Gastrocnemius medialis (tissue), 4 donors: ENCODE results near the gene AATK. TPM values are rescaled to one million over a fixed set of nuclear protein-coding genes. Genes with fewer than 3 reads are reported as not detected.
A peak's percentile ranks its signal among the peaks of the same experiment; 100 is the strongest.

Experiments
- ATAC-seq, 2 donors: fragments of 150-250 bp; one replicate each; pipeline ENCODE4 v1.9.1; 2016
- DNase-seq, 2 donors: peaks; one replicate each; pipeline ENCODE4 v3.0.0-alpha.2; 2019
- H3K27ac ChIP-seq, 4 donors: fragments of 200-600 bp; sonication (generic); 1 replicate in 1 of 4; 2 replicates in 3 of 4; pipeline ENCODE4 v1.5.1; 2016 to 2018; ENCODE audit warnings: mild to moderate bottlenecking in 2 of 4, moderate library complexity in 1 of 4
- H3K27me3 ChIP-seq, 3 donors: fragments of 200-600 bp; sonication (generic) in 2 of 3; 1 replicate in 1 of 3; 2 replicates in 2 of 3; pipeline versions ENCODE4 v1.5.1 to v1.6.0; 2016 to 2019; ENCODE audit warnings: mild to moderate bottlenecking in 1 of 3, moderate library complexity in 1 of 3
- H3K36me3 ChIP-seq, 2 donors: fragments of 200-600 bp; sonication (generic) in 1 of 2; one replicate each; pipeline ENCODE4 v1.5.1; 2017 to 2018
- H3K4me1 ChIP-seq, 2 donors: fragments of 200-600 bp; sonication (generic) in 1 of 2; one replicate each; pipeline ENCODE4 v1.5.1; 2016 to 2017; ENCODE audit warnings: mild to moderate bottlenecking in 2 of 2
- H3K4me3 ChIP-seq, 4 donors: fragments of 200-600 bp; sonication (generic) in 3 of 4; 1 replicate in 1 of 4; 2 replicates in 3 of 4; pipeline ENCODE4 v1.5.1; 2016 to 2019; ENCODE audit warnings: mild to moderate bottlenecking in 2 of 4
- H3K9me3 ChIP-seq, 3 donors: fragments of 200-600 bp; sonication (generic) in 2 of 3; 1 replicate in 1 of 3; 2 replicates in 2 of 3; pipeline ENCODE4 v1.5.1; 2016 to 2019
- POLR2A ChIP-seq, 2 donors: fragments of 450-650 bp; IDR thresholded peaks; one replicate each; pipeline ENCODE4 v1.6.1; 2017; ENCODE audit warnings: antibody characterized with exemption in 2 of 2, mild to moderate bottlenecking in 2 of 2, moderate library complexity in 2 of 2
- in situ Hi-C, 4 donors: fragments of 200-750 bp; cut with MboI; loops; one replicate each; pipeline versions ENCODE4 v1.15.0 to v1.8.0; 2017; ENCODE audit warnings: low sequenced_read_pairs in 4 of 4
- intact Hi-C: fragments of 100-400 bp; cut with DNase I; formaldehyde crosslinking; loops from one replicate; pipeline ENCODE4 v1.15.1; 2023; ENCODE audit warnings: low total_unique reads
- total RNA-seq, 4 donors: library from RNA; depleted of rRNA; stranded (reverse); fragments of >200 nt; gene quantifications; one replicate each; pipeline versions ENCODE4 v1.1.0 to v1.2.3, GENCODE V29; 2016
- TF ChIP-seq, protein P1 (sequence below), 5 experiments: fragments of 450-650 bp in 3 of 5; fragments of 200-600 bp in 2 of 5; sonication (generic) in 2 of 5; IDR thresholded peaks in 4 of 5; conservative IDR thresholded peaks in 1 of 5; 1 replicate in 4 of 5; 2 replicates in 1 of 5; pipeline ENCODE4 v1.5.1; 2016 to 2019; ENCODE audit warnings: antibody characterized with exemption in 5 of 5, mild to moderate bottlenecking in 3 of 5, moderate library complexity in 3 of 5

Gene AATK
- total RNA-seq, 4 donors from 2014 or later: 0.10 to 1.3 (median 0.80) TPM

DNA sequence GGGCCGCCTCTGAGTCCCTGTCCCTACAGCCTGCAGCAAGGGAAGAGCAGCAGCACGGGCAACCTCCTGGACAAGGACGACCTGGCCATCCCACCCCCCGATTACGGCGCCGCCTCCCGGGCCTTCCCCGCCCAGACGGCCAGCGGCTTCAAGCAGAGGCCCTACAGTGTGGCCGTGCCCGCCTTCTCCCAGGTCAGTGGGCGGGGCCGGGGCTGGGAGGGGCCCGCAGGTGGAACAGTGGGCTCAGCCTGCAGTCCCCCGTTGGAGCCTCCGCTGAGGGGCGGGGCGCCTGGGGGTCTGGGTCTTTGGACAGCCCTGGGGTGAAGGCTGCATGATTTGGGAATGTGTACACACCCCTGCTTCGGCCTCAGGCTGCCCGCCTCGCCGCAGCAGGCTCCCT is 59.3 kb downstream of the AATK start:
- in situ Hi-C loops: no loop called here
- intact Hi-C loops: no loop called here
- no peak for DNase-seq
- H3K4me3 ChIP-seq: no peak overlapping the region
- no peaks in the 10 kb centered on the region for H3K27me3 ChIP-seq
- no peaks in the 10 kb centered on the region for H3K4me1 ChIP-seq
- no peaks in the 10 kb centered on the region for H3K36me3 ChIP-seq
- no peak overlapping the region for H3K27ac ChIP-seq
- TF ChIP-seq, protein P1, sequence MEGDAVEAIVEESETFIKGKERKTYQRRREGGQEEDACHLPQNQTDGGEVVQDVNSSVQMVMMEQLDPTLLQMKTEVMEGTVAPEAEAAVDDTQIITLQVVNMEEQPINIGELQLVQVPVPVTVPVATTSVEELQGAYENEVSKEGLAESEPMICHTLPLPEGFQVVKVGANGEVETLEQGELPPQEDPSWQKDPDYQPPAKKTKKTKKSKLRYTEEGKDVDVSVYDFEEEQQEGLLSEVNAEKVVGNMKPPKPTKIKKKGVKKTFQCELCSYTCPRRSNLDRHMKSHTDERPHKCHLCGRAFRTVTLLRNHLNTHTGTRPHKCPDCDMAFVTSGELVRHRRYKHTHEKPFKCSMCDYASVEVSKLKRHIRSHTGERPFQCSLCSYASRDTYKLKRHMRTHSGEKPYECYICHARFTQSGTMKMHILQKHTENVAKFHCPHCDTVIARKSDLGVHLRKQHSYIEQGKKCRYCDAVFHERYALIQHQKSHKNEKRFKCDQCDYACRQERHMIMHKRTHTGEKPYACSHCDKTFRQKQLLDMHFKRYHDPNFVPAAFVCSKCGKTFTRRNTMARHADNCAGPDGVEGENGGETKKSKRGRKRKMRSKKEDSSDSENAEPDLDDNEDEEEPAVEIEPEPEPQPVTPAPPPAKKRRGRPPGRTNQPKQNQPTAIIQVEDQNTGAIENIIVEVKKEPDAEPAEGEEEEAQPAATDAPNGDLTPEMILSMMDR (IDR thresholded peaks at IDR 0.05 in 4 of 5, conservative IDR thresholded peaks at IDR 0.05 in 1 of 5): no peak
- no peak for TF ChIP-seq POLR2A (IDR thresholded peaks at IDR 0.05)
- no peak for ATAC-seq
- no peaks in the 10 kb centered on the region for H3K9me3 ChIP-seq

DNA sequence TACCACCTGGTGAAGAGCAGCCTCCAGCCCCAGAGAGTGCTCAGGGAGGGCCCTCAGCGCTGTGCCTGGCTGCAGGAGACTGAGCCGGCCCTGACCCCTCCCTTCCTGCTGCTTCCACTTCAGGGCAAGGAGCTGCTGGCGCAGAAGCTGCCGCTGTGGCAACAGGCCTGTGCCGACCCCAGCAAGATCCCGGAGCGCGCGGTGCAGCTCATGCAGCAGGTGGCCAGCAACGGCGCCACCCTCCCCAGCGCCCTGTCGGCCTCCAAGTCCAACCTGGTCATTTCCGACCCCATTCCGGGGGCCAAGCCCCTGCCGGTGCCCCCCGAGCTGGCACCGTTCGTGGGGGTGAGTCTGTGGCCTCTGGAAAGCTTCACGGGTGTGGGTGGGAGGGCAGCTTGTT is 62.6 kb downstream of the AATK start:
- no peaks in the 10 kb centered on the region for H3K27me3 ChIP-seq
- TF ChIP-seq, protein P1 (IDR thresholded peaks at IDR 0.05 in 4 of 5, conservative IDR thresholded peaks at IDR 0.05 in 1 of 5): no peak
- TF ChIP-seq POLR2A (IDR thresholded peaks at IDR 0.05): no peak
- ATAC-seq: no peak
- H3K9me3 ChIP-seq: no peaks in the 10 kb centered on the region
- H3K27ac ChIP-seq: no peak overlapping the region
- intact Hi-C loops (loop anchor here (5.0 kb wide), 1 partner anchor 676 kb away; no protein-coding TSS in a partner anchor), in situ Hi-C loops (no loop called here)
- no peak overlapping the region for H3K4me3 ChIP-seq
- no peaks in the 10 kb centered on the region for H3K36me3 ChIP-seq
- H3K4me1 ChIP-seq: no peaks in the 10 kb centered on the region
- DNase-seq: no peak

GRCh38 chr17:81102869-81103268 is 63.2 kb downstream of the AATK start:
- DNase-seq (no peak), ATAC-seq (no peak)
- Histone ChIP-seq H3K27ac (no peak overlapping the region), H3K9me3 (no peaks in the 10 kb centered on the region), H3K4me1 (no peaks in the 10 kb centered on the region), H3K4me3 (no peak overlapping the region), H3K27me3 (no peaks in the 10 kb centered on the region), H3K36me3 (no peaks in the 10 kb centered on the region)
- in situ Hi-C loops (no loop called here), intact Hi-C loops (loop anchor here (5.0 kb wide), 1 partner anchor 676 kb away; no protein-coding TSS in a partner anchor)
- TF ChIP-seq, protein P1 (IDR thresholded peaks at IDR 0.05 in 4 of 5, conservative IDR thresholded peaks at IDR 0.05 in 1 of 5): no peak
- TF ChIP-seq POLR2A (IDR thresholded peaks at IDR 0.05): no peak

DNA sequence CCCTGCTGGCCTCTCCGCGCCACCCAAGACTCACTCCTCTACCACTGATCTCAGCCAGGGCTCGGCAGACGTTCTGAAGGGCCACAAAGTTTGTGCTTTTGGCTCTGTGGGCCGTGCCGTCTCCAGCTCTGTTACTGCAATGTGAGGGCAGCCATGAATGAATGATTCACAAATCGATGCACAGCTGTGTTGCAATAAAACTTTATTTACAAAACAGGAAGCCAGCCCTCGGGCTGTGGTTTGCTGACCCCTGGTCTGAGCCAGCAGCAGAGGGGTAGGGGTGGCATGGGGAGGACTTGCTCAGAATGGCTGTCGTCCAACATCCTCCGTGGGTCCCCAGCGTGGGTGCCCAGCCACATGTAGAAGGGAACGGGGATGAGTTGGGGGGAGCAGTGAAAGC is 63.7 kb downstream of the AATK start:
- no peak for TF ChIP-seq POLR2A (IDR thresholded peaks at IDR 0.05)
- DNase-seq: no peak
- intact Hi-C loops: loop anchor here (5.0 kb wide), 1 partner anchor 675 kb away; no protein-coding TSS in a partner anchor
- ATAC-seq: no peak
- no peaks in the 10 kb centered on the region for H3K9me3 ChIP-seq
- in situ Hi-C loops: no loop called here
- H3K36me3 ChIP-seq: no peaks in the 10 kb centered on the region
- H3K27me3 ChIP-seq: no peaks in the 10 kb centered on the region
- H3K27ac ChIP-seq: no peak overlapping the region
- H3K4me1 ChIP-seq: peaks cover 4% of the 10 kb centered on the region in 2 donors
- no peak overlapping the region for H3K4me3 ChIP-seq

DNA sequence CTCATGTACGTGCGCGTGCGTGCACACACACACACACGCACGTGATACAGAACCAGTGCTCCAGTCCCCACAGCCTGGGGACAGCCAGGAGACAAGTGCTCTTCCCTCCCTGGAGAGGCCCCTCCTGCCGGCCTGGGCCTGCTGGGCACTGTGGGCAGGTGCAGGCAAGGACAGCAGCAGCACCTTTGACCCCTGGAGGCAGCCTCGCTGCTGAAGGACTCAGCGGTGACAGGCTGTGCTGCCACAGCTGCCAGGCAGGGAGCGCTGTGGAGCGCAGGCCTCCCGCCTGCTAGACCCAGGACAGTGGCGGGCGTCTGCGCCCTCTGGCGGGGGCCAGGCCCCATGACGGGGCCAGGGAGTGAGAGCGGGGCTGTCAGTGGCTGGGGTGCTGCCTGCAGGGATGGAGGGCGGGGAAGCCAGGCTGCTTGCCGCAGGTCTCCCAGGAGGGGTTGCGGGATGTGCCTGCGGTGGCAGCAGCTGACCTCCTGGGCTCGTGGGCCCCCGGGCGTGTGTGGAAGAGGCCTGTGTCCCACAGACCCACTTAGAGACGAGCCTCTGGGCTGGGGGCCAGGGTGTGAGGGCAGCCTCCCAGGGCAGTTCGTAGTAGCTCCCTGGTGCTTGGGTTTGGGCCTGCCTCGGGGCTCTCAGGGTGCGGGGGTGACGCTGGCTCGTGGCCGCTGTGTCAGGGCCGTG is 64.3 kb downstream of the AATK start:
- Histone ChIP-seq H3K4me3 (no peak overlapping the region), H3K27ac (no peak overlapping the region), H3K27me3 (no peaks in the 10 kb centered on the region), H3K4me1 (peaks cover 5 to 10% of the 10 kb centered on the region in 2 donors), H3K9me3 (no peaks in the 10 kb centered on the region), H3K36me3 (no peaks in the 10 kb centered on the region)
- in situ Hi-C loops (no loop called here), intact Hi-C loops (loop anchor here (1.0 to 5.0 kb wide), 3 partner anchors 78 to 674 kb away; no protein-coding TSS in a partner anchor)
- peak; percentile 51 to 76 for DNase-seq
- no peak for TF ChIP-seq POLR2A (IDR thresholded peaks at IDR 0.05)
- TF ChIP-seq, protein P1 (IDR thresholded peaks at IDR 0.05 in 4 of 5, conservative IDR thresholded peaks at IDR 0.05 in 1 of 5): peak; percentile 99 to 100 (median 100)
- peak; percentile 61 to 79 for ATAC-seq
